NCI-H1092 (cell line): ENCODE data around the gene SNRNP70.
A peak's percentile ranks its signal among the peaks of the same experiment; 100 is the strongest.
"Not testable (repeated sequence)": the region's sequence is repeated elsewhere in the genome, so short reads cannot be mapped to it uniquely, and the experiment has no call there.

Experiments used
- DNase-seq: peaks from one replicate; lab custom pipeline; 2025; lab: John Stamatoyannopoulos, UW

SNRNP70 gene

GRCh38 chr19:49120868-49121267, 35.6 kb downstream of the SNRNP70 start:
- DNase-seq, result no peak

GRCh38 chr19:49121841-49122240, 36.6 kb downstream of the SNRNP70 start:
- DNase-seq, result not testable (repeated sequence)

- DNase-seq, result not testable (repeated sequence)
Observed at GRCh38 chr19:49123285-49123684, 38.0 kb downstream of the SNRNP70 start.

GRCh38 chr19:49125025-49125731, 39.9 kb downstream of the SNRNP70 start:
- DNase-seq, result no peak

- no peak for DNase-seq
Observed at GRCh38 chr19:49126575-49126974, 41.3 kb downstream of the SNRNP70 start.

- DNase-seq, result not testable (repeated sequence)
Observed at GRCh38 chr19:49127225-49127624, 42.0 kb downstream of the SNRNP70 start.

- peak; percentile 83 for DNase-seq
Observed at GRCh38 chr19:49127674-49128544, 42.7 kb downstream of the SNRNP70 start.

GRCh38 chr19:49128545-49129237, 43.4 kb downstream of the SNRNP70 start:
- DNase-seq, result no peak

GRCh38 chr19:49129238-49129583, 44.0 kb downstream of the SNRNP70 start:
- DNase-seq, result no peak

GRCh38 chr19:49130325-49130724, 45.1 kb downstream of the SNRNP70 start:
- DNase-seq, result no peak

- DNase-seq, result no peak
Observed at GRCh38 chr19:49132974-49133609, 47.8 kb downstream of the SNRNP70 start.

- no peak for DNase-seq
Observed at GRCh38 chr19:49133621-49134454, 48.6 kb downstream of the SNRNP70 start.

GRCh38 chr19:49135686-49136085, 50.4 kb downstream of the SNRNP70 start:
- no peak for DNase-seq

GRCh38 chr19:49136771-49137171, 51.5 kb downstream of the SNRNP70 start:
- DNase-seq, result no peak

- no peak for DNase-seq
Observed at GRCh38 chr19:49140951-49141350, 55.7 kb downstream of the SNRNP70 start.

GRCh38 chr19:49141352-49141751, 56.1 kb downstream of the SNRNP70 start:
- no peak for DNase-seq

- peak; percentile 80 for DNase-seq
Observed at GRCh38 chr19:49142866-49143335, 57.6 kb downstream of the SNRNP70 start.

- no peak for DNase-seq
Observed at GRCh38 chr19:49145573-49146407, 60.5 kb downstream of the SNRNP70 start.

GRCh38 chr19:49146408-49146770, 61.1 kb downstream of the SNRNP70 start:
- not testable (repeated sequence) for DNase-seq

GRCh38 chr19:49148044-49148682, 62.9 kb downstream of the SNRNP70 start:
- no peak for DNase-seq
